Mesodermal cell (in vitro differentiated cells): ENCODE measurements around the gene EFCC1.

Source experiments
- H3K27ac ChIP-seq: 2 replicates; pipeline ENCODE4 v1.7.0; 2013; ENCODE audit warnings: mild to moderate bottlenecking, low read depth, low read length, moderate library complexity; ENCODE audit not compliant: severe bottlenecking
- H3K36me3 ChIP-seq: 2 replicates; pipeline ENCODE4 v1.7.1; 2013; ENCODE audit warnings: mild to moderate bottlenecking, low read length, moderate library complexity; ENCODE audit not compliant: control insufficient read depth, insufficient read depth
- H3K4me1 ChIP-seq: one replicate; pipeline ENCODE4 v1.7.1; 2013; ENCODE audit warnings: mild to moderate bottlenecking, low read length; ENCODE audit not compliant: insufficient read depth, control insufficient read depth, poor library complexity, severe bottlenecking
- H3K4me3 ChIP-seq: 2 replicates; pipeline ENCODE4 v1.7.0; 2013; ENCODE audit warnings: low read length, control low read depth, mild to moderate bottlenecking; ENCODE audit not compliant: insufficient read depth, poor library complexity, severe bottlenecking; ENCODE audit errors: extremely low read depth
- H3K9me3 ChIP-seq: 2 replicates; pipeline ENCODE4 v1.7.1; 2013; ENCODE audit warnings: mild to moderate bottlenecking, low read length, moderate library complexity; ENCODE audit not compliant: control insufficient read depth
- WGBS, 2 experiments: methylation state at CpG; one replicate each; pipeline ENCODE4 v1.1.5; 2013; ENCODE audit warnings: missing lambda C conversion rate in 2 of 2; ENCODE audit not compliant: insufficient coverage in 2 of 2; 5-methylcytosine and 5-hydroxymethylcytosine counted together

The EFCC1 gene

GRCh38 chr3:129023008-129023358 lies 21.9 kb downstream of the EFCC1 start:
- no peaks in the 10 kb centered on the region for H3K36me3 ChIP-seq
- H3K4me1 ChIP-seq: peaks cover 2% of the 10 kb centered on the region
- no peak overlapping the region for H3K4me3 ChIP-seq
- no peaks in the 10 kb centered on the region for H3K9me3 ChIP-seq
- H3K27ac ChIP-seq: no peak overlapping the region
- WGBS, 2 experiments: no CpG with 5 or more reads among the region's 1 CpG

- peaks cover 2% of the 10 kb centered on the region for H3K4me1 ChIP-seq
- WGBS, 2 experiments: 100% methylated on average over 1 of the region's 2 CpGs; no CpG with 5 or more reads in 1 of the 2 experiments
- no peaks in the 10 kb centered on the region for H3K9me3 ChIP-seq
- H3K27ac ChIP-seq: no peak overlapping the region
- H3K4me3 ChIP-seq: no peak overlapping the region
- no peaks in the 10 kb centered on the region for H3K36me3 ChIP-seq
Measured at GRCh38 chr3:129023909-129024308, 22.8 kb downstream of the EFCC1 start.

- Histone ChIP-seq H3K27ac (no peak overlapping the region), H3K4me1 (peaks cover 2% of the 10 kb centered on the region), H3K36me3 (no peaks in the 10 kb centered on the region), H3K9me3 (peaks cover 3% of the 10 kb centered on the region), H3K4me3 (no peak overlapping the region)
- WGBS, 2 experiments: 92% methylated on average over 15 of the region's 15 CpGs
Measured at GRCh38 chr3:129025108-129025507, 24.0 kb downstream of the EFCC1 start.

DNA sequence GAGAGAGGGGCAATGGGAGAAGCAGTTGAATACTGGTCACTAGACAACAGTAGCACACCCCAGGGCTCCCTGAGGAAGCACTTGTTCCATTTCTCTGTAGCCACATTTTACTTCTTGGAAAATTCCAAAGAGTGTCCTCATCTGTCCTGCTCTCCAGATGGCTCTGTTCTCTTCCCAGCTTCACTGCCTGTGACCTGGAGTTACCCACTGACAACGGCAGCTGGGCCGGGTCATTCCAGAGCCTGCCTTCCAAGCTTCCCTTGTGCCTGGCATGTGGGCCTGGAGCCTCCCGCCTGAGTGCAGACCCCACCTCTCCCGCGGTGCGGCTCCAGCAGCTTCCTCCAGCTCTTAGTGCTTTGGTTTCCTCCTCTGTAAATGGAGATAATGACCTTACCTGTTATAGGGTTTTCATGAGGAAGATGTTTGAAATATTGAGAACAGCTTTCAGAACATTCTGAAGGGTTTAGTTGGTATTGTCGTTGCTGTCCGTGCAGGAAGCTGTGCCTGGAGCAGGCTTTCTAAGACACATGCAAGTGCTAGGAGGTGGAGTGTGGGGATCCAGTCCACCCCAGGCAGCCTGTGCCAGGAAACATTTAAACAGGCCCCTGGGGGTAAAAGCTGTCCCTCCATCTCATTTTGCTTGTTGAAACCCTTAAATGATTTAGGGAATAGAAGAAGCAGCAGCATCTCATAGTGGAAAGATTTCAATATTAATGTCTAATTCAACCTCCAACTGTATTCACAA lies 24.8 kb downstream of the EFCC1 start:
- Histone ChIP-seq H3K9me3 (peaks cover 7% of the 10 kb centered on the region), H3K36me3 (no peaks in the 10 kb centered on the region), H3K4me1 (peaks cover 2% of the 10 kb centered on the region), H3K27ac (no peak overlapping the region), H3K4me3 (no peak overlapping the region)
- WGBS, 2 experiments: 90 to 92% methylated on average over 8 of the region's 8 CpGs

DNA sequence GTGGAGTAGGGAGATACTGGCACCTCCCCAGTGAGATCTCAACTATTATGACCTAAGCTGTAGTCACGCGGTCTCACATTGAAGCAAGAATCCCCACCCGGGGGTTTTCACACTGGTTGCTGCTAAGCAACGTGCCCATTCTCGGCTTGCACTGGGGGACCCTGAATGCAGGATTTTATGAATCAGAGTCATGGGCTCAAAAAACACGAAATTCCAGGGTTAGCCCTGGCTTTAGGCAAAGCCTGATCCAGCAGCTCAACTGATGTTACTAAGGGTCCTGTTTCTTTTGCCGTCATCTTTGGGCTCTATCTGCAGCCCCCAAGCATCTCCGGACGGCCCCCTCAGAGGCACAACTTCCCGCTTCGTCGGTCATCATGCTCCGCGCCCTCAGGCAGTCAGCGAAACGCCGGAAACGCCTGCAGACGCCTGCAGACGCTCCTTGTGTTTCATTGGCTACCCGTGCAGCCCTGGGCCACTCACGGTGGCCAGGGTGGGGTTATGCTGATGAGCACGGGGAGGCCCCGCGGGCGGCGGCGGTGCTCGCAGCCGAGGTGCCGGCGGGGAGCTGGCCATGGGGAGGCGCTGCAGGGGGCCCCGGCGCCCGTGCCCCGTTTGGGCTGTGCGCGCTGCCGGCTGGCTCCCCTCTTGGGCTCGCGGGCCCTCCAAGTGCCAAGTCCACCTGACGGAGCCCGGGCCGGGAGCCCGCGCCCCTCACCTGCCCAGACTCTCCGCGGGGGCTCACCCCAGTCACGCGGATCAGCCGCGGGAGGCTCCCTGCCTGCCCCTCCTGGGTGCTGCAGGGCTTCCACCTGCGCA lies 25.8 kb downstream of the EFCC1 start:
- Histone ChIP-seq H3K4me1 (peaks cover 4% of the 10 kb centered on the region), H3K36me3 (no peaks in the 10 kb centered on the region), H3K9me3 (peaks cover 7% of the 10 kb centered on the region), H3K4me3 (peak overlapping the region; percentile 18), H3K27ac (no peak overlapping the region)
- WGBS, 2 experiments: 17 to 18% methylated on average over 44 to 46 of the region's 54 CpGs

DNA sequence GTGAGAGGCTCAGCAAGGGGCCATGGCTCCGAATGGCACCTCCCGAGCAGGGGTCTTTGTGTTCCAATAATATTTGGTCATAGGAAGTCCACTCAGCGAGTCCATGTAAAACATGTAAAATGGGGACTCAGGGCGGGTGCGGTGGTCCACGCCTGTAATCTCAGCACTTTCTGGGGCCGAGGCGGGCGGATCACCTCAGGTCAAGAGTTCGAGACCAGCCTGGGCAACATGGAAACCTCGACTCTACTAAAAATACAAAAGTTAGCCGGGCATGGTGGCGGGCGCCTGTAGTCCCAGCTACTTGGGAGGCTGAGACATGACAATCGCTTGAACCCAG lies 26.4 kb downstream of the EFCC1 start:
- WGBS, 2 experiments: 87 to 91% methylated on average over 13 to 14 of the region's 15 CpGs
- H3K4me1 ChIP-seq: peaks cover 4% of the 10 kb centered on the region
- no peaks in the 10 kb centered on the region for H3K36me3 ChIP-seq
- H3K27ac ChIP-seq: no peak overlapping the region
- H3K4me3 ChIP-seq: no peak overlapping the region
- peaks cover 7% of the 10 kb centered on the region for H3K9me3 ChIP-seq

DNA sequence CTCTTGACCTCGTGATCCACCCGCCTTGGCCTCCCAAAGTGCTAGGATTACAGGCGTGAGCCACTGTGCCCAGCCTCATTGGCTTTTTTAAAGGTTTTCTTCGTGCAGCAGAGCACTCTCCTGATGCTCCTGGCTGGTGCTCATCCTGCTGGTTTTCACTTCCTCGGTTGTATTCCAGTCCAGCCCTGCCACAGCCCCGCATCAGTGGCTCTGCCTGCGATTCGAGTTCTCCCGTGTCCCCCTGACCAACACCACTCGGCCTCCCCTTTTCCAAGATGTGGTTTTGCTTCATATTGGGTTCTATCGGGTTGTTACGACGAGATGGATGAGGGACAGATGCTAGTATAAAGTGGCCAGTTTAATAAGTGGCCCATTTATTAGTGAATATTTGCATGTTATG lies 27.8 kb downstream of the EFCC1 start:
- WGBS, 2 experiments: 84 to 85% methylated on average over 6 to 9 of the region's 13 CpGs
- peaks cover 4% of the 10 kb centered on the region for H3K4me1 ChIP-seq

DNA sequence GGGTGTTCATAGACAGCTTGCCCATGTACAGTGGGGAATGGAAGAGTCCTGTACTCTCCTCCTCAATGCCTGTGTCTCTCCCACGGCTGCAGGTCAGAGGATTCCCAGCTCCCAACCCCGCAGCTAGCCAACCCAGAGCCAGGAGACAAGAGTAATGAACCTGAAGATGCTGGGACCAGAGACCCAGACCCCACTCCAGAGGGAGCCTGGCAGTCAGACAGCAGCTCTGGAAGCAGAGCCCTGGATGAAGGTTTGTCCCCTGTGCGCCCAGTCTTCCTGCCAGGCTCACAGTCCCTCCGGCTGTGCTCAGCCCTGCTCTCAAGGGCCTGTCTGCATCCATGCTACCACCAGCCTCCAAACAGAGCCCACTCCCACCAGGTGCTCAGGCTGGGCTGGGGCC lies 29.5 kb downstream of the EFCC1 start:
- Histone ChIP-seq H3K4me1 (peaks cover 4% of the 10 kb centered on the region), H3K27ac (no peak overlapping the region), H3K36me3 (no peaks in the 10 kb centered on the region), H3K4me3 (no peak overlapping the region), H3K9me3 (peaks cover 7% of the 10 kb centered on the region)
- WGBS, 2 experiments: 93% methylated on average over 4 of the region's 4 CpGs

More for the DNA sequence above, 27.8 kb downstream of the EFCC1 start:
- Histone ChIP-seq H3K9me3 (peaks cover 7% of the 10 kb centered on the region), H3K36me3 (no peaks in the 10 kb centered on the region), H3K27ac (no peak overlapping the region), H3K4me3 (no peak overlapping the region)

DNA sequence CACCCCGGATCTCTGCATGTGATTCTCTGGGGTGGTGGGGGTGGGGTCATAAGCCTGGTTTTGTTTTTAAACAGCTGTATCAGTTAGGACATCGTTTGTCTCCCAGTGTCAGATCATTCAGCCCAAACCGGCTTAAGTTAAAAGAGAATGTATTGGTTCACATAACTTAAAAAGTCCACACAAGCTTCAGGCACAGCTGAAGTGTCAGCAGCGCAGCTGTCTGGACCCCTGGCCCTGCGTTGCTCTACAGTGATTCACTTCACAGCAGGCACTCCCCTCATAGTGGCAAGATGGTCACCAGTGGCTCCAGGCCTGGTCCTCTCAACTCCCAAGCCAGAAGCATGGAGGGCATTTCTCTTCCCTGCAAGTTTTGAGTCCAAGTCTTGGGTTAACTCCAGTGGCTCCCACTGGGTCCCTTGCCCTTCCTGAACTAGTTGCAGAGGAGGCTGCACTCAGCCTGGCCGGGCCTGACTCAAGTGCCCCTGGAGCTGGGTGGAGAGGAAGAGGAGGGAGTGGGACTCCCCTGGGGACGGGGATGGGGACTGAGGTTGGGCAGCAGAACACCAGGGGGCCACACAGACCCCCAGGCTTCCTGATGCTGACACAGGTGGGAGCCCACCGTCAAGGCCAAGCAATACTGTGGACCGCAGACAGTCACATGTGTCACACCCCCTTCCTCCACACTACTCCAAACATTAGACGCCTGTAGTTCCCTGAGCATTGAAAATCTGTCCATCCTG lies 30.5 kb downstream of the EFCC1 start:
- Histone ChIP-seq H3K36me3 (no peaks in the 10 kb centered on the region), H3K9me3 (peaks cover 7% of the 10 kb centered on the region), H3K27ac (no peak overlapping the region), H3K4me1 (peaks cover 2% of the 10 kb centered on the region), H3K4me3 (no peak overlapping the region)
- WGBS, 2 experiments: 77 to 93% methylated on average over 7 to 8 of the region's 10 CpGs

- 92 to 100% methylated on average over 4 to 13 of the region's 14 CpGs for WGBS, 2 experiments
- Histone ChIP-seq H3K36me3 (no peaks in the 10 kb centered on the region), H3K4me1 (peaks cover 2% of the 10 kb centered on the region), H3K27ac (no peak overlapping the region), H3K4me3 (no peak overlapping the region), H3K9me3 (peaks cover 7% of the 10 kb centered on the region)
Measured at GRCh38 chr3:129032716-129033115, 31.6 kb downstream of the EFCC1 start.
